HG03175 (cell line): Measurements from ENCODE around the gene GGA2.
A peak's percentile ranks its signal among the peaks of the same experiment; 100 is the strongest.
"Not testable (repeated sequence)": the region's sequence is repeated elsewhere in the genome, so short reads cannot be mapped to it uniquely, and the experiment has no call there.

Source experiments
- ATAC-seq: cut with Tn5 transposase; IDR thresholded peaks from one replicate; pipeline ENCODE4 v1.9.1; 2021; ENCODE audit warnings: mild to moderate bottlenecking, moderate library complexity; ENCODE audit not compliant: unreplicated experiment

Gene GGA2

GRCh38 chr16:23478566-23478965 lies 31.7 kb downstream of the GGA2 start:
- no peak for ATAC-seq

GRCh38 chr16:23476289-23476688 lies 34.0 kb downstream of the GGA2 start:
- no peak for ATAC-seq

GRCh38 chr16:23469814-23470213 lies 40.5 kb downstream of the GGA2 start:
- no peak for ATAC-seq

GRCh38 chr16:23466162-23466885 lies 44.0 kb downstream of the GGA2 start:
- no peak for ATAC-seq

GRCh38 chr16:23465179-23465578 lies 45.1 kb downstream of the GGA2 start:
- ATAC-seq = no peak

- ATAC-seq = no peak
These were observed 46.1 kb downstream of the GGA2 start for GRCh38 chr16:23464196-23464595.

- ATAC-seq = not testable (repeated sequence)
These were observed 47.3 kb downstream of the GGA2 start for GRCh38 chr16:23462994-23463393.

GRCh38 chr16:23453338-23454052 lies 56.8 kb downstream of the GGA2 start:
- peak; percentile 22 for ATAC-seq

- ATAC-seq = peak; percentile 94
These were observed 57.5 kb downstream of the GGA2 start, which contains the start of gene COG7 for GRCh38 chr16:23452572-23453337. COG7 (minus strand) TSS chr16:23453189; CDS start chr16:23452994, 195 bp downstream.

GRCh38 chr16:23452221-23452571 lies 58.1 kb downstream of the GGA2 start:
- no peak for ATAC-seq

- no peak for ATAC-seq
These were observed 61.9 kb downstream of the GGA2 start for GRCh38 chr16:23448392-23448791.

GRCh38 chr16:23437542-23437941 lies 72.8 kb downstream of the GGA2 start:
- not testable (repeated sequence) for ATAC-seq

GRCh38 chr16:23436951-23437350 lies 73.3 kb downstream of the GGA2 start:
- no peak for ATAC-seq

- no peak for ATAC-seq
These were observed 74.8 kb downstream of the GGA2 start for GRCh38 chr16:23435500-23435899.

- ATAC-seq = no peak
These were observed 75.9 kb downstream of the GGA2 start for GRCh38 chr16:23434380-23434779.

- no peak for ATAC-seq
These were observed 76.9 kb downstream of the GGA2 start for GRCh38 chr16:23433261-23433920.

- ATAC-seq = no peak
These were observed 77.8 kb downstream of the GGA2 start for GRCh38 chr16:23432176-23433128.

- ATAC-seq = no peak
These were observed 81.9 kb downstream of the GGA2 start for GRCh38 chr16:23428351-23428750.

GRCh38 chr16:23424292-23424958 lies 85.9 kb downstream of the GGA2 start:
- ATAC-seq = no peak
